Activated CD8-positive, alpha-beta T cell treated with anti-CD3 and anti-CD28 coated beads for 36 hours (primary cell): ENCODE measurements around the gene CS. TPM values are rescaled to one million over a fixed set of nuclear protein-coding genes. Genes with fewer than 3 reads are reported as not detected.
A peak's percentile ranks its signal among the peaks of the same experiment; 100 is the strongest.

ENCODE experiments used
- ATAC-seq: fragments of 200-7000 bp; cut with Tn5 transposase; one replicate; pipeline ENCODE4 v1.10.0; 2021; ENCODE audit warnings: mild to moderate bottlenecking, moderate library complexity
- CTCF ChIA-PET: fragments of 350-600 bp; sonication (Branson Sonifier 250); formaldehyde crosslinking; loops from one replicate; lab custom pipeline; 2021; ENCODE audit warnings: antibody characterized with exemption; lab: Charles Lee
- POLR2A ChIA-PET: fragments of 350-600 bp; sonication (Branson Sonifier 250); formaldehyde crosslinking; loops from one replicate; lab custom pipeline; 2021; ENCODE audit warnings: antibody characterized with exemption; lab: Charles Lee
- DNase-seq: peaks from one replicate; pipeline ENCODE4 v3.0.0-alpha.2; 2020
- H3K27ac Mint-ChIP-seq: one replicate; pipeline ENCODE4 v1.8.0; 2021; ENCODE audit warnings: mild to moderate bottlenecking, mixed read lengths
- H3K27me3 Mint-ChIP-seq: one replicate; pipeline ENCODE4 v1.8.0; 2021; ENCODE audit warnings: mixed read lengths
- H3K36me3 Mint-ChIP-seq: one replicate; pipeline ENCODE4 v1.8.0; 2021; ENCODE audit warnings: low read depth, mixed read lengths
- H3K4me1 Mint-ChIP-seq: one replicate; pipeline ENCODE4 v1.8.0; 2021; ENCODE audit warnings: low read depth, mixed read lengths
- H3K4me3 Mint-ChIP-seq: one replicate; pipeline ENCODE4 v1.8.0; 2021; ENCODE audit warnings: mild to moderate bottlenecking, moderate library complexity, mixed read lengths
- H3K9me3 Mint-ChIP-seq: one replicate; pipeline ENCODE4 v1.8.0; 2021; ENCODE audit warnings: mixed read lengths
- intact Hi-C: fragments of 100-400 bp; cut with micrococcal nuclease; formaldehyde crosslinking; loops from one replicate; pipeline ENCODE4 v1.10.0; 2022
- total RNA-seq, 2 experiments: library from RNA; stranded (reverse); gene quantifications; one replicate each; pipeline ENCODE4 v1.2.3, GENCODE V29; 2021
- TF ChIP-seq, protein P1 (sequence below): fragments of 200-600 bp; IDR thresholded peaks from one replicate; pipeline ENCODE4 v1.8.0; 2022; ENCODE audit warnings: antibody characterized with exemption, mild to moderate bottlenecking

Gene CS
- total RNA-seq, 2 experiments from 2014 or later, result 292 to 297 TPM

DNA sequence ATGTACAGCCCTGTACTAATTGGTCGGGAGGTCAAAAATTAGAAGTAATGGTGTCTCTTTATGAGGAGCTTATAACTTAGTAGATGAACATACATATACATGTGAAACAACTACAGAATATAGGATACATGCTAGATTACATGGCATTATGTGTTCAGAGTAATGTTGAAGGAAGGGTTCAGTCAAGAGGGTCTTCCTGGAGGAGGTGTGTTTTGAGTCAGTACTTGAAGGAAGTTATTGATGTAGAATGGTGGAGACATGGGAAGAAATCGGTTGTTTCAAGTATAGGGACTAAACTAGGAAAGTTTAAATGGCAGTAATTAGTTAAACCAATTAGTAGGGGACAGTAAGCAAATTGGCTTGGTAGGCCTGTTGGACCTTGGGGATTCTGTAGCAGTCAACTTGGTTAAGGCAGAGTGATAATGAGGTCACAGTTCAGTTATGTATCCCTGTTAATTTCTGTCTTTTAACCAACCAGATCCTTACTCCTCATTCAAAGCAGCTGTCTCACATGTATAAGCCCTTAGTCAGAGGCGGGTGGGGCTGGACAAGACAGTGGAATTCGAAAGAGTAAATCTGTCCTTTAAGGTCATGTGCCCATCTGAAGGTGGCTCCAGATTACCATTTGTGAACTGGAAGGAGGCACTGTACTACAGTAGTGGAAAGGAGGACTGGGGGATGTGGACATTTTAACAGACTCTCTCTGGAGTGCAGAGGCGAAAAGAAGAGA is 38.5 kb downstream of the CS start:
- Mint-ChIP-seq H3K9me3 (no peaks in the 10 kb centered on the region), H3K27ac (no peak overlapping the region), H3K4me1 (peaks cover 20% of the 10 kb centered on the region), H3K4me3 (no peak overlapping the region), H3K27me3 (no peaks in the 10 kb centered on the region), H3K36me3 (no peaks in the 10 kb centered on the region)
- no peak for DNase-seq
- intact Hi-C loops, result no loop called here
- CTCF ChIA-PET, result interaction anchor here (0.6 to 1.7 kb wide), 5 partner anchors 37 to 232 kb away, joined by 3 to 7 read pairs (median 3); partner anchors contain the start of gene RNF41
- TF ChIP-seq, protein P1, sequence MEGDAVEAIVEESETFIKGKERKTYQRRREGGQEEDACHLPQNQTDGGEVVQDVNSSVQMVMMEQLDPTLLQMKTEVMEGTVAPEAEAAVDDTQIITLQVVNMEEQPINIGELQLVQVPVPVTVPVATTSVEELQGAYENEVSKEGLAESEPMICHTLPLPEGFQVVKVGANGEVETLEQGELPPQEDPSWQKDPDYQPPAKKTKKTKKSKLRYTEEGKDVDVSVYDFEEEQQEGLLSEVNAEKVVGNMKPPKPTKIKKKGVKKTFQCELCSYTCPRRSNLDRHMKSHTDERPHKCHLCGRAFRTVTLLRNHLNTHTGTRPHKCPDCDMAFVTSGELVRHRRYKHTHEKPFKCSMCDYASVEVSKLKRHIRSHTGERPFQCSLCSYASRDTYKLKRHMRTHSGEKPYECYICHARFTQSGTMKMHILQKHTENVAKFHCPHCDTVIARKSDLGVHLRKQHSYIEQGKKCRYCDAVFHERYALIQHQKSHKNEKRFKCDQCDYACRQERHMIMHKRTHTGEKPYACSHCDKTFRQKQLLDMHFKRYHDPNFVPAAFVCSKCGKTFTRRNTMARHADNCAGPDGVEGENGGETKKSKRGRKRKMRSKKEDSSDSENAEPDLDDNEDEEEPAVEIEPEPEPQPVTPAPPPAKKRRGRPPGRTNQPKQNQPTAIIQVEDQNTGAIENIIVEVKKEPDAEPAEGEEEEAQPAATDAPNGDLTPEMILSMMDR, result no peak
- POLR2A ChIA-PET, result interaction anchor here (0.6 kb wide), 1 partner anchor 74 kb away, joined by 4 read pairs; no protein-coding TSS in a partner anchor
- no peak for ATAC-seq

GRCh38 chr12:56260921-56261320 is 39.2 kb downstream of the CS start:
- Mint-ChIP-seq H3K27me3 (no peaks in the 10 kb centered on the region), H3K4me1 (peaks cover 22% of the 10 kb centered on the region), H3K27ac (no peak overlapping the region), H3K4me3 (no peak overlapping the region), H3K36me3 (peaks cover 3% of the 10 kb centered on the region), H3K9me3 (no peaks in the 10 kb centered on the region)
- ChIA-PET POLR2A (interaction anchor here (0.6 kb wide), 1 partner anchor 73 kb away, joined by 4 read pairs; no protein-coding TSS in a partner anchor), CTCF (interaction anchor here (1.0 to 1.7 kb wide), 4 partner anchors 38 to 232 kb away, joined by 3 to 7 read pairs (median 4); partner anchors contain the start of gene RNF41)
- intact Hi-C loops, result no loop called here
- ATAC-seq (no peak), DNase-seq (no peak)
- TF ChIP-seq, protein P1, result no peak

GRCh38 chr12:56260380-56260779 is 39.8 kb downstream of the CS start:
- Mint-ChIP-seq H3K27me3 (no peaks in the 10 kb centered on the region), H3K4me3 (no peak overlapping the region), H3K9me3 (no peaks in the 10 kb centered on the region), H3K4me1 (peaks cover 19% of the 10 kb centered on the region), H3K36me3 (peaks cover 4% of the 10 kb centered on the region), H3K27ac (no peak overlapping the region)
- TF ChIP-seq, protein P1, result no peak
- intact Hi-C loops, result no loop called here
- DNase-seq (no peak), ATAC-seq (no peak)
- POLR2A ChIA-PET, result no interaction called here
- CTCF ChIA-PET, result interaction anchor here (1.6 to 1.7 kb wide), 2 partner anchors 38 to 55 kb away, joined by 6 to 7 read pairs; partner anchors contain the start of gene RNF41

DNA sequence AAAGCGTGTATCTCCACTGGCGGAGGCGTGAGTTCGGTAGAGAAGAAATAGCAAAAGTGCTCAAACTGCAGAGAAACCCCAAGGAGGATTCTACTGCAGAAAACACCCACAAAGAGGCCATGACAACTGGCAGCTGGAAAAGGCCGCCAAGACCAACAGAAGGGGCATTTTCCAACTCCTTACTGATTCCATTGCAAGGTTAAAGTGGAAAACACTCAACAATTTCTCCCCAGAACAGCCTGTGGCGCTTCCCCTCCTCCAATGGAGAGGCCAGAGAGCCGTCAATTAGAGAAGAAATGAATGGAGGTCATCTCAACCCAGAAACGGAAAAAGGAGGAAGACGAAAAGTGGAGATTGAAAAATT is 41.3 kb downstream of the CS start:
- H3K4me3 Mint-ChIP-seq, result peak overlapping the region; percentile 88
- POLR2A ChIA-PET, result interaction anchor here (0.7 to 3.5 kb wide), 8 partner anchors 8 to 178 kb away, joined by 3 to 17 read pairs (median 6); partner anchors contain the start of genes COQ10A, RNF41, SMARCC2 and ZC3H10
- TF ChIP-seq, protein P1, result no peak
- H3K4me1 Mint-ChIP-seq, result peaks cover 19% of the 10 kb centered on the region
- DNase-seq (no peak), ATAC-seq (no peak)
- CTCF ChIA-PET, result interaction anchor here (0.6 to 3.4 kb wide), 23 partner anchors 9 to 256 kb away, joined by 3 to 40 read pairs (median 5); partner anchors contain the start of genes COQ10A, MYL6B, RNF41 and SMARCC2
- H3K9me3 Mint-ChIP-seq, result no peaks in the 10 kb centered on the region
- intact Hi-C loops, result loop anchor here (5.0 to 10.0 kb wide), 2 partner anchors 67 to 134 kb away; partner anchors contain the start of gene ESYT1
- no peaks in the 10 kb centered on the region for H3K27me3 Mint-ChIP-seq
- peaks cover 13% of the 10 kb centered on the region for H3K36me3 Mint-ChIP-seq
- peak overlapping the region; percentile 87 for H3K27ac Mint-ChIP-seq
